Measurements from ENCODE around the gene FAM124A.
A peak's percentile ranks its signal among the peaks of the same experiment; 100 is the strongest.
"Not testable (repeated sequence)": the region's sequence is repeated elsewhere in the genome, so short reads cannot be mapped to it uniquely, and the experiment has no call there.

Gene FAM124A

GRCh38 chr13:51271528-51272085 lies 49.4 kb downstream of the FAM124A start:
- no peak for DNase-seq

- no peak for DNase-seq
These were observed 52.9 kb downstream of the FAM124A start for GRCh38 chr13:51275101-51275500.

- DNase-seq: no peak
These were observed 54.4 kb downstream of the FAM124A start for GRCh38 chr13:51276636-51277035.

GRCh38 chr13:51277928-51278327 lies 55.7 kb downstream of the FAM124A start:
- no peak for DNase-seq

GRCh38 chr13:51278426-51279130 lies 56.4 kb downstream of the FAM124A start:
- no peak for DNase-seq

- no peak for DNase-seq
These were observed 58.3 kb downstream of the FAM124A start for GRCh38 chr13:51280379-51280940.

GRCh38 chr13:51282322-51282721 lies 60.1 kb downstream of the FAM124A start:
- DNase-seq: no peak

GRCh38 chr13:51282923-51283322 lies 60.7 kb downstream of the FAM124A start:
- DNase-seq: not testable (repeated sequence)

GRCh38 chr13:51283371-51283770 lies 61.2 kb downstream of the FAM124A start:
- DNase-seq: no peak

- DNase-seq: no peak
These were observed 62.1 kb downstream of the FAM124A start for GRCh38 chr13:51284339-51284738.

- DNase-seq: peak; percentile 59
These were observed 64.2 kb downstream of the FAM124A start for GRCh38 chr13:51286135-51287002.

- DNase-seq: no peak
These were observed 65.6 kb downstream of the FAM124A start for GRCh38 chr13:51287758-51288157.

- not testable (repeated sequence) for DNase-seq
These were observed 66.1 kb downstream of the FAM124A start for GRCh38 chr13:51288254-51288653.

- no peak for DNase-seq
These were observed 69.1 kb downstream of the FAM124A start for GRCh38 chr13:51291341-51291740.

- DNase-seq: no peak
These were observed 69.9 kb downstream of the FAM124A start for GRCh38 chr13:51292000-51292565.

GRCh38 chr13:51297556-51297955 lies 75.4 kb downstream of the FAM124A start:
- no peak for DNase-seq

- no peak for DNase-seq
These were observed 76.6 kb downstream of the FAM124A start for GRCh38 chr13:51298812-51299211.

GRCh38 chr13:51303063-51303552 lies 80.9 kb downstream of the FAM124A start:
- DNase-seq: no peak

GRCh38 chr13:51303882-51304281 lies 81.7 kb downstream of the FAM124A start:
- DNase-seq: no peak

GRCh38 chr13:51305271-51305967 lies 83.2 kb downstream of the FAM124A start:
- no peak for DNase-seq

- DNase-seq: no peak
These were observed 86.6 kb downstream of the FAM124A start for GRCh38 chr13:51308781-51309180.

- no peak for DNase-seq
These were observed 89.0 kb downstream of the FAM124A start for GRCh38 chr13:51311231-51311630.

All from activated CD4-positive, alpha-beta T cell treated with anti-CD3 and anti-CD28 coated beads, Interleukin-2, amount 50 U/mL, for 1 hour (primary cell).